ENCODE measurements around the gene RIT2.

DNA sequence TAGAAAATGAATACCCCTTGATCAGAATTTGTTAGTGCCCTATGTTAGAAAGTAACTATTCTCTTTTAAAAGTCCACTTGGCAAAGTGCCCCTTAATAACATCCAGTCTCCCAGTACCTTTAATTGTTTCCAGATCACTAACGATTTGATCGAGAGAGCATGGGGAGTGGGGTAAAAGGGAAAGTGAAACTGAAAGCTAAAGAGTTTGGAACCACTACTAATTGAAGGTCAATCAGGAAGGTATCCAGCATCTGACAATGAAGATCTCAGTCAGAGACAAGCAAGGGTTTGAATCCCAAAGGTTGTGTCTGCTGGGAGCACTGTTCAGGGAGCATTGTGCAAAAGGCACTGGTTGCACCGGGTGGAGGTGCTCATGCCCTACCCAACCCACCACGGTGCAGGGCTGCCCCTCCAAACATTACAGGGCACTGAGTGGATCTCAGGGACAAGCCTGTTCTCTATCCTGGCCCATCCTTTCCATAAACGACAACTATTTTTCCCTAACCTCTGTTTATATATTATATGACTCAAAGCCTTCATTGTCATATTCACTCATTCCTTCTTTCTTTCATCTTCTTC lies 14.6 kb upstream of the RIT2 start:
- no peak for TF ChIP-seq POLR2A (IDR thresholded peaks at IDR 0.05)
- TF ChIP-seq, protein P1, sequence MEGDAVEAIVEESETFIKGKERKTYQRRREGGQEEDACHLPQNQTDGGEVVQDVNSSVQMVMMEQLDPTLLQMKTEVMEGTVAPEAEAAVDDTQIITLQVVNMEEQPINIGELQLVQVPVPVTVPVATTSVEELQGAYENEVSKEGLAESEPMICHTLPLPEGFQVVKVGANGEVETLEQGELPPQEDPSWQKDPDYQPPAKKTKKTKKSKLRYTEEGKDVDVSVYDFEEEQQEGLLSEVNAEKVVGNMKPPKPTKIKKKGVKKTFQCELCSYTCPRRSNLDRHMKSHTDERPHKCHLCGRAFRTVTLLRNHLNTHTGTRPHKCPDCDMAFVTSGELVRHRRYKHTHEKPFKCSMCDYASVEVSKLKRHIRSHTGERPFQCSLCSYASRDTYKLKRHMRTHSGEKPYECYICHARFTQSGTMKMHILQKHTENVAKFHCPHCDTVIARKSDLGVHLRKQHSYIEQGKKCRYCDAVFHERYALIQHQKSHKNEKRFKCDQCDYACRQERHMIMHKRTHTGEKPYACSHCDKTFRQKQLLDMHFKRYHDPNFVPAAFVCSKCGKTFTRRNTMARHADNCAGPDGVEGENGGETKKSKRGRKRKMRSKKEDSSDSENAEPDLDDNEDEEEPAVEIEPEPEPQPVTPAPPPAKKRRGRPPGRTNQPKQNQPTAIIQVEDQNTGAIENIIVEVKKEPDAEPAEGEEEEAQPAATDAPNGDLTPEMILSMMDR (IDR thresholded peaks at IDR 0.05): no peak
